Neuronal stem cell (in vitro differentiated cells): ENCODE results near the gene ANKRD42. TPM values are rescaled to one million over a fixed set of nuclear protein-coding genes. Genes with fewer than 3 reads are reported as not detected.

ENCODE experiments used
- DNase-seq: peaks from one replicate; pipeline ENCODE4 v3.0.0-alpha.2; 2013; ENCODE audit warnings: low spot score
- H2AFZ ChIP-seq: one replicate; pipeline ENCODE4 v1.6.1; 2013; ENCODE audit warnings: mild to moderate bottlenecking, low read length, inconsistent platforms
- H2AK5ac ChIP-seq: 2 replicates; pipeline ENCODE4 v1.6.1; 2013; ENCODE audit warnings: low read depth, mild to moderate bottlenecking, inconsistent platforms, low read length, moderate library complexity, mixed read lengths
- H2BK120ac ChIP-seq: 2 replicates; pipeline ENCODE4 v1.6.1; 2013; ENCODE audit warnings: low read depth, mild to moderate bottlenecking, inconsistent platforms, low read length, moderate library complexity, mixed read lengths
- H2BK12ac ChIP-seq: one replicate; pipeline ENCODE4 v1.6.1; 2013; ENCODE audit warnings: low read length, inconsistent platforms
- H2BK15ac ChIP-seq: 2 replicates; pipeline ENCODE4 v1.6.1; 2013; ENCODE audit warnings: mild to moderate bottlenecking, low read length, inconsistent platforms, mixed read lengths
- H2BK5ac ChIP-seq: one replicate; pipeline ENCODE4 v1.6.1; 2013; ENCODE audit warnings: inconsistent platforms, mild to moderate bottlenecking, low read length, moderate library complexity
- H3K14ac ChIP-seq: one replicate; pipeline ENCODE4 v1.6.1; 2013; ENCODE audit warnings: low read length, inconsistent platforms
- H3K18ac ChIP-seq: 2 replicates; pipeline ENCODE4 v1.6.1; 2013; ENCODE audit warnings: low read length, inconsistent platforms
- H3K23ac ChIP-seq: 2 replicates; pipeline ENCODE4 v1.6.1; 2013; ENCODE audit warnings: low read depth, mild to moderate bottlenecking, mixed read lengths, low read length, inconsistent platforms; ENCODE audit not compliant: poor library complexity
- H3K27ac ChIP-seq: replicated peaks from 3 replicates; pipeline ENCODE4 v1.5.1; 2013; ENCODE audit warnings: low read length, inconsistent platforms
- H3K27me3 ChIP-seq, 3 experiments: 2 replicates each; pipeline ENCODE4 v1.6.1; 2013; ENCODE audit warnings: low read length in 3 of 3, mild to moderate bottlenecking in 2 of 3, inconsistent platforms in 1 of 3, low read depth in 1 of 3, mixed read lengths in 1 of 3, moderate library complexity in 1 of 3; ENCODE audit not compliant: control insufficient read depth in 3 of 3, insufficient read depth in 3 of 3
- H3K36me3 ChIP-seq, 2 donors: replicated peaks in 1 of 2; 2 replicates each; pipeline ENCODE4 v1.6.1; 2013; ENCODE audit warnings: low read length in 2 of 2; ENCODE audit not compliant: control insufficient read depth in 2 of 2, insufficient read depth in 2 of 2
- H3K4ac ChIP-seq: 2 replicates; pipeline ENCODE4 v1.6.1; 2013; ENCODE audit warnings: inconsistent platforms, mild to moderate bottlenecking, low read length, moderate library complexity
- H3K4me1 ChIP-seq, 2 donors: 1 replicate in 1 of 2; 2 replicates in 1 of 2; pipeline ENCODE4 v1.6.1; 2013; ENCODE audit warnings: low read length in 2 of 2, low read depth in 1 of 2; ENCODE audit not compliant: control insufficient read depth in 2 of 2, insufficient read depth in 1 of 2
- H3K4me2 ChIP-seq: one replicate; pipeline ENCODE4 v1.6.1; 2013; ENCODE audit warnings: mild to moderate bottlenecking, low read length, inconsistent platforms; ENCODE audit not compliant: insufficient read depth, poor library complexity, severe bottlenecking
- H3K4me3 ChIP-seq, 2 donors: 2 replicates each; pipeline ENCODE4 v1.5.1; 2013; ENCODE audit warnings: low read length in 2 of 2, mild to moderate bottlenecking in 2 of 2, inconsistent platforms in 1 of 2, moderate library complexity in 1 of 2
- H3K79me1 ChIP-seq: one replicate; pipeline ENCODE4 v1.6.1; 2013; ENCODE audit warnings: low read depth, mild to moderate bottlenecking, inconsistent platforms, low read length, moderate library complexity
- H3K9ac ChIP-seq: one replicate; pipeline ENCODE4 v1.6.1; 2013; ENCODE audit warnings: mild to moderate bottlenecking, low read depth, low read length, inconsistent platforms; ENCODE audit not compliant: poor library complexity
- H3K9me3 ChIP-seq, 2 donors: replicated peaks in 1 of 2; 2 replicates each; pipeline versions ENCODE3 to v1.6.1; 2013; ENCODE audit warnings: low read length in 2 of 2, mild to moderate bottlenecking in 2 of 2, inconsistent platforms in 1 of 2, low read depth in 1 of 2, mixed read lengths in 1 of 2, moderate library complexity in 1 of 2; ENCODE audit not compliant: control insufficient read depth in 2 of 2, insufficient read depth in 1 of 2
- H4K8ac ChIP-seq: one replicate; pipeline ENCODE4 v1.6.1; 2013; ENCODE audit warnings: low read depth, mild to moderate bottlenecking, inconsistent platforms, low read length, moderate library complexity
- H4K91ac ChIP-seq: one replicate; pipeline ENCODE4 v1.6.1; 2013; ENCODE audit warnings: low read length, low read depth, mild to moderate bottlenecking, inconsistent platforms; ENCODE audit not compliant: poor library complexity
- WGBS, 2 donors: extraction: QIAGEN DNeasy Blood & Tissue Kit; methylation state at CpG; one replicate each; pipeline ENCODE4 v1.1.7; 2013; ENCODE audit warnings: missing lambda C conversion rate in 2 of 2, mixed read lengths in 1 of 2; ENCODE audit not compliant: insufficient read length in 2 of 2, insufficient replicate concordance in 1 of 2; ENCODE audit errors: extremely low coverage in 2 of 2; 5-methylcytosine and 5-hydroxymethylcytosine counted together
- small RNA-seq: library from polyadenylated mRNA; stranded (forward); fragments of <200 nt; extraction: miRNeasy Mini kit (QIAGEN cat#:217004); gene quantifications from one replicate; pipeline ENCODE3, GENCODE V24; 2013; ENCODE audit not compliant: insufficient read depth

Gene ANKRD42

GRCh38 chr11:83294208-83294607 lies 100.7 kb downstream of the ANKRD42 start:
- Histone ChIP-seq H3K4ac (no peak overlapping the region), H3K9ac (no peak overlapping the region), H2BK12ac (no peak overlapping the region), H3K79me1 (no peaks in the 10 kb centered on the region), H3K14ac (no peak overlapping the region), H3K23ac (no peak overlapping the region), H3K9me3 (no peaks in the 10 kb centered on the region), H2AK5ac (no peak overlapping the region), H3K36me3 (no peaks in the 10 kb centered on the region), H2BK120ac (no peak overlapping the region), H3K27ac (no peak overlapping the region), H3K4me2 (no peak overlapping the region), H2AFZ (no peak overlapping the region), H2BK15ac (no peak overlapping the region), H4K91ac (no peak overlapping the region), H3K4me3 (no peak overlapping the region), H3K18ac (no peak overlapping the region), H3K27me3 (no peaks in the 10 kb centered on the region), H3K4me1 (peaks cover 0 to 5% of the 10 kb centered on the region in 2 donors), H2BK5ac (no peak overlapping the region), H4K8ac (no peak overlapping the region)
- DNase-seq = no peak
- no CpG with 5 or more reads among the region's 4 CpGs for WGBS, 2 donors

Small RNA genes lying within 50 kb of the gene (small RNA-seq; reads per million reads assigned to genes)
- not detected for gene AP000873.5
